ENCODE results near the gene ITGBL1. TPM values are rescaled to one million over a fixed set of nuclear protein-coding genes. Genes with fewer than 3 reads are reported as not detected.

The ITGBL1 gene
- polyA plus RNA-seq, 3 donors: not detected

GRCh38 chr13:101450749-101451130 is 1.7 kb upstream of the ITGBL1 start:
- Mint-ChIP-seq H3K36me3 (no peaks in the 10 kb centered on the region), H3K9me3 (peaks cover 0 to 3% (median 0%) of the 10 kb centered on the region in 7 donors), H3K27ac (no peak overlapping the region), H3K4me1 (no peaks in the 10 kb centered on the region), H3K4me3 (no peak overlapping the region), H3K27me3 (ENCODE audit: low read depth in 3 of 3) (peaks cover 8 to 16% (median 14%) of the 10 kb centered on the region in 3 donors)
- DNase-seq: no peak
- no peak overlapping the region for H2AFZ ChIP-seq (ENCODE audit: insufficient read depth, low read depth, low read length, poor library complexity, severe bottlenecking)
- 84% methylated on average over 2 of the region's 2 CpGs for WGBS (ENCODE audit: insufficient coverage)
- H3K79me2 ChIP-seq (ENCODE audit: insufficient read depth, low read length): no peaks in the 10 kb centered on the region
- peaks cover 5 to 15% of the 10 kb centered on the region in 2 donors for H3K27me3 ChIP-seq (ENCODE audit: control insufficient read depth in 2 of 2, insufficient read depth in 2 of 2, low read length in 2 of 2)
- TF ChIP-seq CTCF (IDR thresholded peaks at IDR 0.05): no peak
- no peaks in the 10 kb centered on the region for H4K20me1 ChIP-seq (ENCODE audit: insufficient read depth, low read length)
- H3K27ac ChIP-seq (ENCODE audit: low read depth in 1 of 2, low read length in 2 of 2): no peak overlapping the region
- H3K9me3 ChIP-seq (replicated peaks in 1 of 2; ENCODE audit: control insufficient read depth in 1 of 2, insufficient read depth in 1 of 2, low read length in 2 of 2): no peaks in the 10 kb centered on the region
- no peak overlapping the region for H3K4me3 ChIP-seq (replicated peaks in 1 of 3; ENCODE audit: low read depth in 2 of 3, low read length in 3 of 3)
- H3K36me3 ChIP-seq (replicated peaks in 1 of 2; ENCODE audit: control insufficient read depth in 1 of 2, insufficient read depth in 2 of 2, low read length in 2 of 2): no peaks in the 10 kb centered on the region
- no peaks in the 10 kb centered on the region for H3K4me1 ChIP-seq (ENCODE audit: control insufficient read depth in 1 of 2, insufficient read depth in 2 of 2, low read length in 2 of 2)
- no peak overlapping the region for H3K4me2 ChIP-seq (replicated peaks; ENCODE audit: extremely low read depth, low read length, poor library complexity, severe bottlenecking)
- intact Hi-C loops (cut with micrococcal nuclease): no loop called here
- H3K9ac ChIP-seq (ENCODE audit: insufficient read depth, low read length, poor library complexity, severe bottlenecking): no peak overlapping the region

GRCh38 chr13:101451641-101452040 is 834 bp upstream of the ITGBL1 start:
- H3K27ac ChIP-seq (ENCODE audit: low read depth in 1 of 2, low read length in 2 of 2): no peak overlapping the region
- H3K9me3 ChIP-seq (replicated peaks in 1 of 2; ENCODE audit: control insufficient read depth in 1 of 2, insufficient read depth in 1 of 2, low read length in 2 of 2): no peaks in the 10 kb centered on the region
- H3K36me3 ChIP-seq (replicated peaks in 1 of 2; ENCODE audit: control insufficient read depth in 1 of 2, insufficient read depth in 2 of 2, low read length in 2 of 2): no peaks in the 10 kb centered on the region
- no peak overlapping the region for H2AFZ ChIP-seq (ENCODE audit: insufficient read depth, low read depth, low read length, poor library complexity, severe bottlenecking)
- no peaks in the 10 kb centered on the region for H3K4me1 Mint-ChIP-seq
- intact Hi-C loops (cut with micrococcal nuclease): no loop called here
- TF ChIP-seq CTCF (IDR thresholded peaks at IDR 0.05): no peak
- H3K9me3 Mint-ChIP-seq: peaks cover 0 to 3% (median 0%) of the 10 kb centered on the region in 7 donors
- H3K9ac ChIP-seq (ENCODE audit: insufficient read depth, low read length, poor library complexity, severe bottlenecking): no peak overlapping the region
- peaks cover 8 to 16% (median 14%) of the 10 kb centered on the region in 3 donors for H3K27me3 Mint-ChIP-seq (ENCODE audit: low read depth in 3 of 3)
- no peak overlapping the region for H3K4me3 Mint-ChIP-seq
- no peaks in the 10 kb centered on the region for H4K20me1 ChIP-seq (ENCODE audit: insufficient read depth, low read length)
- H3K27me3 ChIP-seq (ENCODE audit: control insufficient read depth in 2 of 2, insufficient read depth in 2 of 2, low read length in 2 of 2): peaks cover 5 to 15% of the 10 kb centered on the region in 2 donors
- H3K4me1 ChIP-seq (ENCODE audit: control insufficient read depth in 1 of 2, insufficient read depth in 2 of 2, low read length in 2 of 2): no peaks in the 10 kb centered on the region
- no peaks in the 10 kb centered on the region for H3K36me3 Mint-ChIP-seq
- no peaks in the 10 kb centered on the region for H3K79me2 ChIP-seq (ENCODE audit: insufficient read depth, low read length)
- H3K27ac Mint-ChIP-seq: no peak overlapping the region
- H3K4me3 ChIP-seq (replicated peaks in 1 of 3; ENCODE audit: low read depth in 2 of 3, low read length in 3 of 3): no peak overlapping the region
- DNase-seq: no peak
- H3K4me2 ChIP-seq (replicated peaks; ENCODE audit: extremely low read depth, low read length, poor library complexity, severe bottlenecking): no peak overlapping the region

Data from CD14-positive monocyte (primary cell).